Body of pancreas (tissue), 4 donors: ENCODE measurements around the gene IL3.

Experiments
- POLR2A ChIP-seq, 3 donors: fragments of 450-650 bp; IDR thresholded peaks; one replicate each; pipeline ENCODE4 v1.6.1; 2016; ENCODE audit warnings: antibody characterized with exemption in 3 of 3, mild to moderate bottlenecking in 2 of 3
- TF ChIP-seq, protein P1 (sequence below), 7 experiments: fragments of 450-650 bp in 4 of 7; fragments of 200-600 bp in 3 of 7; sonication (generic) in 3 of 7; IDR thresholded peaks; one replicate each; pipeline ENCODE4 v1.5.1; 2016 to 2019; ENCODE audit warnings: antibody characterized with exemption in 7 of 7

DNA sequence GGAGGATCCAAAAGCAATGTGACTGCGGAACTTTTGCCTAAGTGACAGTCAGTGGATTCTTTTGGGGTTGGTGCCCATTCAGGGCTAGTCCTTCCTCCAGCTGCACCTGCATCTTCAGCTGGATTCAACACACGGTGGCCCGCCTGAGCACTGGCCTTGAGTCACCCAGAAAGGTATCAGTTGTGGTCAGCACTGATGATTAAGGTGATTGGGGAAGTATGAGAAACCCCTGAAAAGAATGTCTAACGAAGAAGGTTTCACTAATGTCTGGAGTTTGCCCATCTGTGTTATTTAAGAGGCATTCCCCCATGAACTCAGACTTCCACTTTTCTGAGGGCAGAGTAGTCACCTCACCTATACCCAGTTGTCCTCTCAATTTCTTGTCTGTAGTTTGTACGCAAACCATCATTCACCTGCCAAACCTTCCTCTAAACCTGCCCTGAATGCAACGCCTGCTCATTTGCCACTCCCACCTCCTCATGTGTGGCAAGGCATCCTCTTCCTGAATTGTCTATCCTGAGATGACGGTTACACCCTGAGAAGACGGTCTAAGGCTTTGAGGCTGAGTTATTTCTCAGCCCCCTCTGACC, 40.3 kb downstream of the IL3 start:
- TF ChIP-seq POLR2A (IDR thresholded peaks at IDR 0.05) = no peak
- TF ChIP-seq, protein P1, sequence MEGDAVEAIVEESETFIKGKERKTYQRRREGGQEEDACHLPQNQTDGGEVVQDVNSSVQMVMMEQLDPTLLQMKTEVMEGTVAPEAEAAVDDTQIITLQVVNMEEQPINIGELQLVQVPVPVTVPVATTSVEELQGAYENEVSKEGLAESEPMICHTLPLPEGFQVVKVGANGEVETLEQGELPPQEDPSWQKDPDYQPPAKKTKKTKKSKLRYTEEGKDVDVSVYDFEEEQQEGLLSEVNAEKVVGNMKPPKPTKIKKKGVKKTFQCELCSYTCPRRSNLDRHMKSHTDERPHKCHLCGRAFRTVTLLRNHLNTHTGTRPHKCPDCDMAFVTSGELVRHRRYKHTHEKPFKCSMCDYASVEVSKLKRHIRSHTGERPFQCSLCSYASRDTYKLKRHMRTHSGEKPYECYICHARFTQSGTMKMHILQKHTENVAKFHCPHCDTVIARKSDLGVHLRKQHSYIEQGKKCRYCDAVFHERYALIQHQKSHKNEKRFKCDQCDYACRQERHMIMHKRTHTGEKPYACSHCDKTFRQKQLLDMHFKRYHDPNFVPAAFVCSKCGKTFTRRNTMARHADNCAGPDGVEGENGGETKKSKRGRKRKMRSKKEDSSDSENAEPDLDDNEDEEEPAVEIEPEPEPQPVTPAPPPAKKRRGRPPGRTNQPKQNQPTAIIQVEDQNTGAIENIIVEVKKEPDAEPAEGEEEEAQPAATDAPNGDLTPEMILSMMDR (IDR thresholded peaks at IDR 0.05) = no peak
